H9 (cell line): Measurements from ENCODE around the gene MAPK1IP1L. TPM values are rescaled to one million over a fixed set of nuclear protein-coding genes. Genes with fewer than 3 reads are reported as not detected.

Source experiments
- DNase-seq: peaks from one replicate; pipeline ENCODE4 v3.0.0-alpha.2; 2017
- H2AFZ ChIP-seq: one replicate; pipeline ENCODE4 v1.6.1; 2013; ENCODE audit warnings: mild to moderate bottlenecking, low read length, control low read depth, moderate library complexity
- H2AK5ac ChIP-seq: 2 replicates; pipeline ENCODE4 v1.6.1; 2013; ENCODE audit warnings: low read length, control low read depth, mixed read lengths; ENCODE audit not compliant: insufficient read length
- H2BK120ac ChIP-seq: one replicate; pipeline ENCODE4 v1.6.1; 2013; ENCODE audit warnings: low read depth, mild to moderate bottlenecking, low read length, control low read depth, inconsistent platforms; ENCODE audit not compliant: poor library complexity, severe bottlenecking
- H2BK12ac ChIP-seq: 2 replicates; pipeline ENCODE4 v1.6.1; 2013; ENCODE audit warnings: low read length, control low read depth, mixed read lengths, low read depth; ENCODE audit not compliant: insufficient read length
- H2BK15ac ChIP-seq: 2 replicates; pipeline ENCODE4 v1.6.1; 2013; ENCODE audit warnings: low read depth, low read length, control low read depth
- H2BK20ac ChIP-seq: one replicate; pipeline ENCODE4 v1.6.1; 2013; ENCODE audit warnings: low read depth, mild to moderate bottlenecking, low read length, control low read depth, inconsistent platforms; ENCODE audit not compliant: poor library complexity, severe bottlenecking
- H2BK5ac ChIP-seq: 2 replicates; pipeline ENCODE4 v1.6.1; 2013; ENCODE audit warnings: low read length, control low read depth, mixed read lengths; ENCODE audit not compliant: insufficient read length
- H3K14ac ChIP-seq: 2 replicates; pipeline ENCODE4 v1.6.1; 2013; ENCODE audit warnings: low read length, control low read depth; ENCODE audit not compliant: insufficient read depth
- H3K18ac ChIP-seq: 2 replicates; pipeline ENCODE4 v1.6.1; 2013; ENCODE audit warnings: low read depth, mild to moderate bottlenecking, mixed read lengths, low read length, control low read depth; ENCODE audit not compliant: insufficient read length
- H3K23ac ChIP-seq: 2 replicates; pipeline ENCODE4 v1.6.1; 2013; ENCODE audit warnings: low read length, control low read depth, mixed read lengths, low read depth; ENCODE audit not compliant: insufficient read length
- H3K23me2 ChIP-seq: 2 replicates; pipeline ENCODE4 v1.6.1; 2013; ENCODE audit warnings: low read depth, mild to moderate bottlenecking, mixed read lengths, low read length, control low read depth; ENCODE audit not compliant: insufficient read length, poor library complexity, severe bottlenecking
- H3K27ac ChIP-seq: 2 replicates; pipeline ENCODE4 v1.5.1; 2013; ENCODE audit warnings: low read length, control low read depth, mixed read lengths, low read depth; ENCODE audit not compliant: insufficient read length
- H3K27me3 ChIP-seq: 2 replicates; pipeline ENCODE4 v1.6.1; 2013; ENCODE audit warnings: low read length, control low read depth, inconsistent platforms; ENCODE audit not compliant: insufficient read depth
- H3K4ac ChIP-seq: 2 replicates; pipeline ENCODE4 v1.6.1; 2013; ENCODE audit warnings: low read depth, mild to moderate bottlenecking, control low read depth, inconsistent platforms, low read length, moderate library complexity
- H3K4me1 ChIP-seq: 2 replicates; pipeline ENCODE4 v1.6.1; 2013; ENCODE audit warnings: low read length, control low read depth, inconsistent platforms; ENCODE audit not compliant: insufficient read depth
- H3K4me2 ChIP-seq: 2 replicates; pipeline ENCODE4 v1.6.1; 2013; ENCODE audit warnings: low read length, control low read depth, mixed read lengths; ENCODE audit not compliant: insufficient read length, insufficient read depth
- H3K56ac ChIP-seq: 2 replicates; pipeline ENCODE4 v1.6.1; 2013; ENCODE audit warnings: low read depth, mild to moderate bottlenecking, mixed read lengths, low read length, control low read depth; ENCODE audit not compliant: insufficient read length
- H3K79me1 ChIP-seq: 2 replicates; pipeline ENCODE4 v1.6.1; 2013; ENCODE audit warnings: low read depth, mild to moderate bottlenecking, moderate library complexity, low read length, control low read depth, inconsistent platforms; ENCODE audit not compliant: insufficient read depth, poor library complexity, severe bottlenecking
- H3K79me2 ChIP-seq: 2 replicates; pipeline ENCODE4 v1.6.1; 2013; ENCODE audit warnings: low read length, control low read depth, inconsistent platforms; ENCODE audit not compliant: insufficient read depth
- H3K9ac ChIP-seq: 2 replicates; pipeline ENCODE4 v1.6.1; 2013; ENCODE audit warnings: low read length, control low read depth, mixed read lengths; ENCODE audit not compliant: insufficient read length; ENCODE audit errors: extremely low read depth
- H3K9me3 ChIP-seq: one replicate; pipeline ENCODE4 v1.6.1; 2013; ENCODE audit warnings: low read depth, low read length, inconsistent platforms; ENCODE audit not compliant: control insufficient read depth
- H3T11ph ChIP-seq: one replicate; pipeline ENCODE4 v1.6.1; 2013; ENCODE audit warnings: mild to moderate bottlenecking, low read length, control low read depth, inconsistent platforms
- H4K20me1 ChIP-seq: one replicate; pipeline ENCODE4 v1.6.1; 2013; ENCODE audit not compliant: control insufficient read depth, insufficient read length, insufficient read depth
- H4K5ac ChIP-seq: 2 replicates; pipeline ENCODE4 v1.6.1; 2013; ENCODE audit warnings: low read depth, mild to moderate bottlenecking, mixed read lengths, low read length, control low read depth; ENCODE audit not compliant: insufficient read length
- H4K8ac ChIP-seq: replicated peaks from 2 replicates; pipeline ENCODE4 v1.6.1; 2013; ENCODE audit warnings: low read length, control low read depth, mixed read lengths, low read depth; ENCODE audit not compliant: insufficient read length
- H4K91ac ChIP-seq: 2 replicates; pipeline ENCODE4 v1.6.1; 2013; ENCODE audit warnings: low read depth, mild to moderate bottlenecking, moderate library complexity, mixed read lengths, low read length, control low read depth; ENCODE audit not compliant: insufficient read length
- H3K27ac Mint-ChIP-seq, 3 experiments: 2 replicates in 2 of 3; 3 replicates in 1 of 3; pipeline ENCODE4 v1.8.0; 2020 to 2021; ENCODE audit warnings: mixed read lengths in 3 of 3, mild to moderate bottlenecking in 1 of 3, moderate library complexity in 1 of 3
- H3K27me3 Mint-ChIP-seq: 2 replicates; pipeline ENCODE4 v1.8.0; 2021; ENCODE audit warnings: low read depth, mild to moderate bottlenecking, moderate library complexity, mixed read lengths
- H3K36me3 Mint-ChIP-seq, 3 experiments: 2 replicates in 2 of 3; 3 replicates in 1 of 3; pipeline ENCODE4 v1.8.0; 2020 to 2021; ENCODE audit warnings: low read depth in 3 of 3, mixed read lengths in 3 of 3; ENCODE audit not compliant: insufficient read depth in 1 of 3
- H3K4me1 Mint-ChIP-seq, 2 experiments: 2 replicates each; pipeline ENCODE4 v1.8.0; 2020; ENCODE audit warnings: mixed read lengths in 2 of 2
- H3K4me3 Mint-ChIP-seq, 2 experiments: 2 replicates in 1 of 2; 3 replicates in 1 of 2; pipeline ENCODE4 v1.8.0; 2020 to 2021; ENCODE audit warnings: mild to moderate bottlenecking in 2 of 2, mixed read lengths in 2 of 2, moderate library complexity in 1 of 2
- H3K9me3 Mint-ChIP-seq, 2 experiments: 2 replicates in 1 of 2; 3 replicates in 1 of 2; pipeline ENCODE4 v1.8.0; 2020; ENCODE audit warnings: mild to moderate bottlenecking in 2 of 2, mixed read lengths in 2 of 2, moderate library complexity in 1 of 2
- whole genome bisulfite sequencing: extraction: QIAGEN DNeasy Blood & Tissue Kit; methylation state at CpG from one replicate; pipeline ENCODE4 v1.1.7; 2013; ENCODE audit warnings: missing lambda C conversion rate, low lambda C conversion rate, mixed read lengths; ENCODE audit not compliant: insufficient read length; ENCODE audit errors: extremely low coverage; 5-methylcytosine and 5-hydroxymethylcytosine counted together
- total RNA-seq: library from RNA; stranded (reverse); gene quantifications from 2 replicates; pipeline ENCODE4 v1.2.1, GENCODE V29; 2021
- TF ChIP-seq, protein P1 (sequence below): fragments of 200-600 bp; sonication (generic); conservative IDR thresholded peaks from 3 replicates; pipeline ENCODE4 v1.8.0; 2021; ENCODE audit warnings: antibody characterized with exemption, mild to moderate bottlenecking

The MAPK1IP1L gene
- total RNA-seq, 1 experiment from 2014 or later: 133 TPM

DNA sequence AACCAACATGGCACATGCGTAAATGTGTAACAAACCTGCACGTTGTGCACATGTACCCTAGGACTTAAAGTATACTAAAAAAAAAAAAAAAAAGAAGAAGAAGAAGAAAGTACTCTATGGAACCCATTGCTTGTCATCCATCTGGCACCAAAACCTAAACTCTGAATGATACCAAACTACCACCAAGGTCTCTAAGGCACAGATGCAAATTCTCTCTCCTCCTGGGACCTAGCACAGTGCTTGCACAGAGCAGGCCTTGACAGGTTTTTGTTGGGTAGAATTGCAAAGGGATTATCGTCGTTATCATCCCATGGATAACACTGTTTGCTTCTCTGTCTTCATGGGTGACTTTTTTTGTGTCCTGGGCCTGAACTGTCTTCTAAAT is 64.4 kb downstream of the MAPK1IP1L start:
- Histone ChIP-seq H3K9ac (no peak overlapping the region), H3K79me2 (no peaks in the 10 kb centered on the region), H2BK12ac (no peak overlapping the region), H3K23me2 (no peaks in the 10 kb centered on the region), H3K27me3 (no peaks in the 10 kb centered on the region), H2BK120ac (no peak overlapping the region), H3K4me2 (no peak overlapping the region), H2BK15ac (no peak overlapping the region), H4K5ac (no peak overlapping the region), H3K4me1 (no peaks in the 10 kb centered on the region), H3K79me1 (no peaks in the 10 kb centered on the region), H2BK20ac (no peak overlapping the region), H4K20me1 (no peaks in the 10 kb centered on the region), H3K18ac (no peak overlapping the region), H4K8ac (no peak overlapping the region), H4K91ac (no peak overlapping the region), H3K56ac (no peak overlapping the region), H3K23ac (no peak overlapping the region), H3T11ph (no peak overlapping the region), H3K9me3 (no peaks in the 10 kb centered on the region), H2BK5ac (no peak overlapping the region), H3K4ac (no peak overlapping the region), H3K27ac (no peak overlapping the region), H3K14ac (no peak overlapping the region), H2AK5ac (no peak overlapping the region), H2AFZ (no peak overlapping the region)
- Mint-ChIP-seq H3K4me3 (no peak overlapping the region; a peak in 1 of 5 replicates), H3K9me3 (no peaks in the 10 kb centered on the region), H3K36me3 (no peaks in the 10 kb centered on the region), H3K27ac (no peak overlapping the region), H3K4me1 (peaks cover 10 to 11% of the 10 kb centered on the region in 2 experiments), H3K27me3 (peaks cover 30% of the 10 kb centered on the region)
- DNase-seq: no peak
- TF ChIP-seq, protein P1, sequence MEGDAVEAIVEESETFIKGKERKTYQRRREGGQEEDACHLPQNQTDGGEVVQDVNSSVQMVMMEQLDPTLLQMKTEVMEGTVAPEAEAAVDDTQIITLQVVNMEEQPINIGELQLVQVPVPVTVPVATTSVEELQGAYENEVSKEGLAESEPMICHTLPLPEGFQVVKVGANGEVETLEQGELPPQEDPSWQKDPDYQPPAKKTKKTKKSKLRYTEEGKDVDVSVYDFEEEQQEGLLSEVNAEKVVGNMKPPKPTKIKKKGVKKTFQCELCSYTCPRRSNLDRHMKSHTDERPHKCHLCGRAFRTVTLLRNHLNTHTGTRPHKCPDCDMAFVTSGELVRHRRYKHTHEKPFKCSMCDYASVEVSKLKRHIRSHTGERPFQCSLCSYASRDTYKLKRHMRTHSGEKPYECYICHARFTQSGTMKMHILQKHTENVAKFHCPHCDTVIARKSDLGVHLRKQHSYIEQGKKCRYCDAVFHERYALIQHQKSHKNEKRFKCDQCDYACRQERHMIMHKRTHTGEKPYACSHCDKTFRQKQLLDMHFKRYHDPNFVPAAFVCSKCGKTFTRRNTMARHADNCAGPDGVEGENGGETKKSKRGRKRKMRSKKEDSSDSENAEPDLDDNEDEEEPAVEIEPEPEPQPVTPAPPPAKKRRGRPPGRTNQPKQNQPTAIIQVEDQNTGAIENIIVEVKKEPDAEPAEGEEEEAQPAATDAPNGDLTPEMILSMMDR: no peak
- no CpG with 5 or more reads among the region's 4 CpGs for WGBS
